ENCODE data around the gene ZNF444.

DNA sequence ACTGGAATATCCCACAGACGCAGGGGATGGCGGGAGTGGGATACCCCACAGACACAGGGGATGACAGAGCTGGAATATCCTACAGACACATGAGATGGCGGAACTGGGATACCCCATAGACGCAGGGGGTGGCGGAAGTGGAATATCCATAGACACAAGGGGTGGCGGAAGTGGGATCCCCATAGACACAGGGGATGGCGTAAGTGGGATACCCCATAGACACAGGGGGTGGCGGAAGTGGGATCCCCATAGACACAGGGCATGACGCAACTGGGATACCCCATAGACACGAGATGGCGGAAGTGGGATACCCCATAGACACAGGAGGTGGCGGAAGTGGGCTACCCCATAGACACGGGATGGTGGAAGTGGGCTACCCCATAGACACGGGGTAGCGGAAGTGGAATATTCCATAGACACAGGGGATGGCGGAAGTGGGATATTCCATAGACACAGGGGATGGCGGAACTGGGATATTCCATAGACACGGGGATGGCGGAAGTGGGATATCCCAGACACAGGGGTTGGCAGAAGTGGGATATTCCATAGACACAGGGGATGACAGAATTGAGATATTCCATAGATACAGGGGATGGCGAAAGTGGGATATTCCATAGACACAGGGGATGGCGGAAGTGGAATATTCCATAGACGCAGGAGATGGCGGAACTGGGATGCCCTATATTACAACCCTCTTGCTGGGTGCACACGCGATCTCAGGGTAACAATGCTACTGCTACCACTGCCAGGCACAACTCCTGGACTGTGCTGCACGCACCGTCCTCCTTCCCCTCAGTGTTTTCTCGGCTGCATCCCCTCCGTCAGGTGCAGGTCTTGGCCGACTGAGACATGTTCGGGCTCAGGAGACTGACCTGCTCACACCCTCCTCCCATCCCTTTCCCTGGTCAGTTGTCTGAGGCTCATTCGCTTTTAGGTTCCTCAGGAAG lies 48.1 kb upstream of the ZNF444 start:
- no peak for TF ChIP-seq POLR2A (IDR thresholded peaks at IDR 0.05)
- TF ChIP-seq, protein P1, sequence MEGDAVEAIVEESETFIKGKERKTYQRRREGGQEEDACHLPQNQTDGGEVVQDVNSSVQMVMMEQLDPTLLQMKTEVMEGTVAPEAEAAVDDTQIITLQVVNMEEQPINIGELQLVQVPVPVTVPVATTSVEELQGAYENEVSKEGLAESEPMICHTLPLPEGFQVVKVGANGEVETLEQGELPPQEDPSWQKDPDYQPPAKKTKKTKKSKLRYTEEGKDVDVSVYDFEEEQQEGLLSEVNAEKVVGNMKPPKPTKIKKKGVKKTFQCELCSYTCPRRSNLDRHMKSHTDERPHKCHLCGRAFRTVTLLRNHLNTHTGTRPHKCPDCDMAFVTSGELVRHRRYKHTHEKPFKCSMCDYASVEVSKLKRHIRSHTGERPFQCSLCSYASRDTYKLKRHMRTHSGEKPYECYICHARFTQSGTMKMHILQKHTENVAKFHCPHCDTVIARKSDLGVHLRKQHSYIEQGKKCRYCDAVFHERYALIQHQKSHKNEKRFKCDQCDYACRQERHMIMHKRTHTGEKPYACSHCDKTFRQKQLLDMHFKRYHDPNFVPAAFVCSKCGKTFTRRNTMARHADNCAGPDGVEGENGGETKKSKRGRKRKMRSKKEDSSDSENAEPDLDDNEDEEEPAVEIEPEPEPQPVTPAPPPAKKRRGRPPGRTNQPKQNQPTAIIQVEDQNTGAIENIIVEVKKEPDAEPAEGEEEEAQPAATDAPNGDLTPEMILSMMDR (IDR thresholded peaks at IDR 0.05 in 4 of 5, conservative IDR thresholded peaks at IDR 0.05 in 1 of 5) = no peak

Data from gastrocnemius medialis (tissue), 4 donors.